Breast epithelium (tissue), 4 donors: Measurements from ENCODE around the gene FAT2. TPM values are rescaled to one million over a fixed set of nuclear protein-coding genes. Genes with fewer than 3 reads are reported as not detected.

Experiments used
- DNase-seq, 2 donors: peaks; one replicate each; pipeline ENCODE4 v3.0.0-alpha.2; 2019; ENCODE audit warnings: low spot score in 2 of 2
- H3K27ac ChIP-seq, 2 donors: fragments of 200-600 bp; sonication (generic) in 1 of 2; one replicate each; pipeline ENCODE4 v1.5.1; 2016 to 2019; ENCODE audit warnings: mild to moderate bottlenecking in 1 of 2
- H3K27me3 ChIP-seq, 2 donors: fragments of 200-600 bp; sonication (generic) in 1 of 2; one replicate each; pipeline versions ENCODE4 v1.5.1 to v1.6.0; 2017 to 2019; ENCODE audit warnings: control low read depth in 1 of 2, mild to moderate bottlenecking in 1 of 2
- H3K36me3 ChIP-seq: fragments of 200-600 bp; one replicate; pipeline ENCODE4 v1.5.1; 2019
- H3K4me1 ChIP-seq, 2 donors: fragments of 200-600 bp; sonication (generic); one replicate each; pipeline ENCODE4 v1.5.1; 2016 to 2019; ENCODE audit warnings: control low read depth in 1 of 2
- H3K4me3 ChIP-seq, 3 donors: fragments of 200-600 bp; sonication (generic); 1 replicate in 2 of 3; 2 replicates in 1 of 3; pipeline ENCODE4 v1.5.1; 2016 to 2019; ENCODE audit warnings: mild to moderate bottlenecking in 3 of 3, moderate library complexity in 2 of 3
- H3K9me3 ChIP-seq, 2 donors: fragments of 200-600 bp; sonication (generic) in 1 of 2; one replicate each; pipeline ENCODE4 v1.5.1; 2016 to 2019; ENCODE audit warnings: control low read depth in 1 of 2
- POLR2A ChIP-seq: fragments of 450-650 bp; IDR thresholded peaks from one replicate; pipeline ENCODE4 v1.6.1; 2016; ENCODE audit warnings: antibody characterized with exemption, mild to moderate bottlenecking, moderate library complexity
- POLR2AphosphoS5 ChIP-seq, 3 donors: sonication (generic); formaldehyde crosslinking; IDR thresholded peaks; one replicate each; pipeline ENCODE4 v1.6.1; 2017; ENCODE audit warnings: antibody characterized with exemption in 3 of 3
- intact Hi-C: fragments of 100-400 bp; cut with DNase I; formaldehyde crosslinking; loops from one replicate; pipeline ENCODE4 v1.15.1; 2023; ENCODE audit warnings: low total_unique reads
- total RNA-seq, 3 donors: library from RNA; depleted of rRNA; stranded (reverse); fragments of >200 nt; gene quantifications; one replicate each; pipeline ENCODE4 v1.1.0, GENCODE V29; 2016
- TF ChIP-seq, protein P1 (sequence below), 3 donors: fragments of 450-650 bp; IDR thresholded peaks; one replicate each; pipeline ENCODE4 v1.5.1; 2016 to 2017; ENCODE audit warnings: antibody characterized with exemption in 3 of 3, mild to moderate bottlenecking in 3 of 3, moderate library complexity in 3 of 3

Gene FAT2
- total RNA-seq, 3 donors from 2014 or later: 0.16 to 5.4 (median 3.6) TPM

DNA sequence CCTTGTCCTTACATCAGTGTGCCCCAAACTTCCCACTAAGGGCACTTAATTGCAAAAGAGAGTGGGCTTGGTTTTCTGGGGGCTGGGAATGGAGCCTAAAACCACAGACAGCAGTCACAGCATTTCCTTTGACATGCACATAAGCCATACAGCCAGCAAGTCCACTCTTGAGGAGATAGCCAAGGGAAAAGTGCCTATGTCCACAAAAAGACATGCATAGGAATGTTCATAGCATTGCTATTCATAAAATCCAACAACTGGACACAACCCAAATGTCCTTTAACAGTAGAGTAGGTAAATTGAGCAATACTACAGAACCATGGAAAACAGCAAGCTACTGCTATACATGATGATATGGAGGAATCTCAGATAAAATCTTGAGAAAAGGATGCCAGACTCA, 11.7 kb upstream of the FAT2 start:
- Histone ChIP-seq H3K4me1 (no peaks in the 10 kb centered on the region), H3K27ac (no peak overlapping the region), H3K9me3 (no peaks in the 10 kb centered on the region), H3K27me3 (no peaks in the 10 kb centered on the region), H3K4me3 (no peak overlapping the region), H3K36me3 (no peaks in the 10 kb centered on the region)
- intact Hi-C loops: no loop called here
- DNase-seq: no peak
- TF ChIP-seq POLR2A (no peak), POLR2AphosphoS5 (IDR thresholded peaks at IDR 0.05) (no peak)
- TF ChIP-seq, protein P1, sequence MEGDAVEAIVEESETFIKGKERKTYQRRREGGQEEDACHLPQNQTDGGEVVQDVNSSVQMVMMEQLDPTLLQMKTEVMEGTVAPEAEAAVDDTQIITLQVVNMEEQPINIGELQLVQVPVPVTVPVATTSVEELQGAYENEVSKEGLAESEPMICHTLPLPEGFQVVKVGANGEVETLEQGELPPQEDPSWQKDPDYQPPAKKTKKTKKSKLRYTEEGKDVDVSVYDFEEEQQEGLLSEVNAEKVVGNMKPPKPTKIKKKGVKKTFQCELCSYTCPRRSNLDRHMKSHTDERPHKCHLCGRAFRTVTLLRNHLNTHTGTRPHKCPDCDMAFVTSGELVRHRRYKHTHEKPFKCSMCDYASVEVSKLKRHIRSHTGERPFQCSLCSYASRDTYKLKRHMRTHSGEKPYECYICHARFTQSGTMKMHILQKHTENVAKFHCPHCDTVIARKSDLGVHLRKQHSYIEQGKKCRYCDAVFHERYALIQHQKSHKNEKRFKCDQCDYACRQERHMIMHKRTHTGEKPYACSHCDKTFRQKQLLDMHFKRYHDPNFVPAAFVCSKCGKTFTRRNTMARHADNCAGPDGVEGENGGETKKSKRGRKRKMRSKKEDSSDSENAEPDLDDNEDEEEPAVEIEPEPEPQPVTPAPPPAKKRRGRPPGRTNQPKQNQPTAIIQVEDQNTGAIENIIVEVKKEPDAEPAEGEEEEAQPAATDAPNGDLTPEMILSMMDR (IDR thresholded peaks at IDR 0.05): no peak

DNA sequence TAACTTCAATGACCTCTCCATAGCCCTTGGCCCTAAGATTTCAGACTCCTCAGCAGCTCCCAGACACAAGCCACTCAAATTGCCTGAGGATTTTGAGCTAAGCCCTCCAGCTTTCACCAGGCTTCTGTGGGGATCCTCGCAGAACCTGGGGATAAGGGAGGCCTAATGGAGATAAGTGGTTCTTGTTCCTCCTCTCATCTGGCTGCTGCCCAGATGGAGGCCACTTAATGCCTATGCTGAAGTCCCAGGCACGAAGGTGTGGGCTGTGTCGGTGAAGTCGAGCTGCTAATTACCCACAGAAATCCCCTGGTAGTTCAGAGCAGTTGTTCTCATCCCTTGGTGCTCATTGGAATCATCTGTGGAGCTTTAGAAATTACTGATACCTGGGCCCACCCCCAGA, 10.3 kb upstream of the FAT2 start:
- Histone ChIP-seq H3K4me1 (no peaks in the 10 kb centered on the region), H3K27me3 (no peaks in the 10 kb centered on the region), H3K9me3 (no peaks in the 10 kb centered on the region), H3K36me3 (no peaks in the 10 kb centered on the region), H3K27ac (no peak overlapping the region), H3K4me3 (no peak overlapping the region)
- DNase-seq: no peak
- intact Hi-C loops: no loop called here
- no peak for TF ChIP-seq POLR2A
- no peak for TF ChIP-seq POLR2AphosphoS5 (IDR thresholded peaks at IDR 0.05)
- TF ChIP-seq, protein P1 (IDR thresholded peaks at IDR 0.05): no peak

DNA sequence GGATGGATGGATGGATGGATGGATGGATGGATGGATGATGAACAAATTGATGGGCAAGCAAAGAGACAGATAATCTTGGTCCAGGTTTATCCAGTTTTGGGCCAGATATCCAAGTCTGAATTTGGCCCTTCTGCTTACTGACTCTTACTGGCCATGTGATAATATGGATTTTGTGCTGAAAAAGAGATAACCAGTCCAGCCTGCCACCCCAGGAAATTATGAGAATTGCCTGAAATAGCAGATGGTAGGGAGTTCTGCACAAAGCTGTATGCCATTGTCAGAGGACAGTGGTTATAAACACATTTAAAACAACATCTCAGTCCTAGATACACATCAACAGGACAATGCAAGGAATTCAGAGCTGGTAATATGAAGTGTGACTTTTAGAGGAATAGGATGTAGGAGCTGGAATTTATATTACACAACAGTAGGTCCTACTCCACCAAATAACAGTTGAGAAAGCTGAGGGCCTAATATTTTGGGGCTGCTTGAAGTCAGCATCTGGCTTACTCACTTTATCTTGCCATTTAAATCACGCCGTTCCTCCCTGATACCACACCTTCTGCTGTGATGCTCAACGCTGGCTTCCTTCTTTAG, 9.0 kb upstream of the FAT2 start:
- Histone ChIP-seq H3K4me1 (no peaks in the 10 kb centered on the region), H3K36me3 (no peaks in the 10 kb centered on the region), H3K27ac (no peak overlapping the region), H3K27me3 (no peaks in the 10 kb centered on the region), H3K9me3 (no peaks in the 10 kb centered on the region), H3K4me3 (no peak overlapping the region)
- intact Hi-C loops: no loop called here
- DNase-seq: no peak
- no peak for TF ChIP-seq POLR2AphosphoS5 (IDR thresholded peaks at IDR 0.05)
- TF ChIP-seq POLR2A: no peak
- TF ChIP-seq, protein P1 (IDR thresholded peaks at IDR 0.05): no peak

DNA sequence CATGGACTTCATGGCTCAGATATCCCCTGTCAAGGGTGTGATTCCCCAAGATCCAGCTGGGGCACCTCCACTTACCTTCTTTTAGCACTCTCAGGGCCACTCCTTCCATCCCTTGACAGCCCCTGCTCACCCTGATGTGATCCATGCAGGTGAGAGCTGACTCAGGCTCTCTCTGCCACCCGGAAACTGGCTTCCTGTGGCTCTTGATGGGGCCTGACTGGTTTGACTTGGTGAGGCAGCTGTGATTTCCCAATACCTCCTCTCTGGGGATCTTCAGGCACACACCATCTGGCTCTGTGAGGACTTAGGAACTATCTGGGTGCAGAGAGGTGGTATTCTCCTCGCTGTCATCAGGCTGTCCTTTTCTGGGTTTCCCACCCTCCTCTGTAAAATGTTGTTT, 7.9 kb upstream of the FAT2 start:
- H3K36me3 ChIP-seq: no peaks in the 10 kb centered on the region
- H3K9me3 ChIP-seq: no peaks in the 10 kb centered on the region
- H3K27me3 ChIP-seq: no peaks in the 10 kb centered on the region
- no peak overlapping the region for H3K27ac ChIP-seq
- intact Hi-C loops: no loop called here
- TF ChIP-seq POLR2AphosphoS5 (IDR thresholded peaks at IDR 0.05) (no peak), POLR2A (no peak)
- TF ChIP-seq, protein P1 (IDR thresholded peaks at IDR 0.05): no peak
- no peak for DNase-seq
- H3K4me3 ChIP-seq: no peak overlapping the region
- no peaks in the 10 kb centered on the region for H3K4me1 ChIP-seq

DNA sequence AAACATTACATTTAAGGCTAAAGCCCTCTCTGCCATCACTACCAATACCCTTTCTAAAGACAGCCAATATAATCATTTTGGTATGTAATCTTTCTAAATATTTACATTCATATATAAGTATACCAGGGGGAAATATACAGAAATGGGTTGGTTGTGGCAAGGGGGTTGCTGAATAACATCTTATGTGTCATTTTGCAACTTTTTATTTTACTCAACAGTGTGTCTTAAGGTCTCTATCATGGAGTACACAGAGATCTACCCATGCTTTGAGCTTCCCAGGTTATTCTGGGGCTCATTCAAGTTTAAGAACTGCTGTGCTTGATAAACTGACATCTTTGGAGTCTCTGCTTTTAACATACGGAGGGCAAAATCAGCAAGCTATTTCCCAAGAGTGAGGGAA, 7.4 kb upstream of the FAT2 start:
- TF ChIP-seq POLR2A (no peak), POLR2AphosphoS5 (IDR thresholded peaks at IDR 0.05) (no peak)
- TF ChIP-seq, protein P1 (IDR thresholded peaks at IDR 0.05): no peak
- intact Hi-C loops: no loop called here
- Histone ChIP-seq H3K36me3 (no peaks in the 10 kb centered on the region), H3K4me1 (no peaks in the 10 kb centered on the region), H3K9me3 (no peaks in the 10 kb centered on the region), H3K4me3 (no peak overlapping the region), H3K27me3 (no peaks in the 10 kb centered on the region), H3K27ac (no peak overlapping the region)
- DNase-seq: no peak
